Stimulated activated naive CD4-positive, alpha-beta T cell treated with Interleukin-2 at 50 U/mL for 16 hours (primary cell): ENCODE measurements around the gene CCDC78.
A peak's percentile ranks its signal among the peaks of the same experiment; 100 is the strongest.

Experiments
- DNase-seq: peaks from one replicate; lab custom pipeline; 2025; lab: John Stamatoyannopoulos, UW

The CCDC78 gene

GRCh38 chr16:723695-724094, 2.5 kb downstream of the CCDC78 start:
- DNase-seq = no peak

GRCh38 chr16:722835-723633, 3.2 kb downstream of the CCDC78 start:
- no peak for DNase-seq

DNA sequence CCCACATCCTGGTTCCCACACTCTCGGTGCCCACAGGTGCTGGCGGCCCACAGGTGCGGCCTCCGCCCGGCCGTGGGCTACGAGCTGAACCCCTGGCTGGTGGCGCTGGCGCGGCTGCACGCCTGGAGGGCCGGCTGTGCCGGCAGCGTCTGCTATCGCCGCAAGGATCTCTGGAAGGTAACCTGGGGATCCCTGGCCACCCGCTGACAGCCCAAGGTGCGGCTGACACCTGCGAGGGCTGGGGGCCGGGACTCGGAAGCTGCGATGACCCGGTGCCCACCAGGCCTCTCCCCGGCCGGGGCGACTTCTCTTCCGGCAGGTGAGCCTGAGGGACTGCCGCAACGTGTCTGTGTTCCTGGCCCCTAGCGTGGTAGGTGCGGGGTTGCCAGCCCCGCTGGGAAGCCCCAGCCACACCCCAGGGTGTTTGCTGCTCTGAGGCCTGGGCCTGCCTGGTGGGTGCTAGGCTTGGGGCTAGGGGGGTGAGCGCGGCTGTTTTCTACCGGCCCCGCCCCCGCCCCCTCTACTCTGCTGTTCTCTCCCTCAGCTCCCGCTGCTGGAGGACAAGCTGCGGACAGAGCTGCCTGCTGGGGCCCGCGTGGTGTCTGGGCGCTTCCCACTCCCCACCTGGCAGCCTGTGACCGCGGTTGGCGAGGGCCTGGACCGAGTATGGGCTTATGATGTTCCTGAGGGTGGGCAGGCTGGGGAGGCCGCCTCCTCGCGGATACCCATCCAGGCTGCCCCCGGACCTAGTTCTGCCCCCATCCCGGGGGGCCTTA, 4.3 kb downstream of the CCDC78 start:
- no peak for DNase-seq

DNA sequence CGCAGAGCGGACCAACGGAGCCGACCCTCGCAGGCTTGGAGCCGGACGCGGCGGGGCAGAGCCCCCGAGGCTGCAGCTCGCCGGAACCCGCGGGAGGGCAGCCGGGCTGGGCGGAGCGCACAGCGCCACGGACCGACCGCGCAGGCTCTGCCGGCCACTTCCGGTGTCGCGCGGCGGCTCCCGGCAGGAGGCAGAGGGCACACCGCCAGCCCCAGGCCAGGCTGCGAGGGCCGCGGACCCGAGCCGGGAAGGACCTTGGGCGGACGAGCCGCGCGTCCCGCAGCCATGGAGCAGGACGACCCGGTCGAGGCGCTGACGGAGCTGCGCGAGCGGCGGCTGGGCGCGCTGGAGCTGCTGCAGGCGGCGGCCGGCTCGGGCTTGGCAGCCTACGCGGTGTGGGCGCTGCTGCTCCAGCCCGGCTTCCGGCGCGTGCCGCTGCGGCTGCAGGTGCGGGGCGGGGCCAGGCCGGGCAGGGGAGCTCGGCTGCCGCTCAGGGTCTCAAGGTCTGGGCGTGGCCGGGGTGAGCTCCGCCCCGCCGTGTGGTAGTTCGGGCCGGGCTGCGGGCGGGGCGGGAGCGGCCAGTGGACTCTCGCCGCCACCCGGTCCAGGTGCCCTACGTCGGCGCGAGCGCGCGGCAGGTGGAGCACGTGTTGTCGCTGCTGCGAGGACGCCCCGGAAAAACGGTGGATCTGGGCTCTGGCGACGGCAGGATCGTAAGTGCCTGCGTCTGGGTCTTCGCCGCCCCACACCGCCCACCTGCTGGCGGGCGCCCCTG, 5.1 kb downstream of the CCDC78 start, which contains the start of gene ANTKMT:
Gene ANTKMT (plus strand): TSS at position 157 of the 775 bp plus-strand sequence. CDS start 129 bp downstream, at position 286.
- DNase-seq = peak; percentile 69

GRCh38 chr16:720447-720989, 5.7 kb downstream of the CCDC78 start:
- DNase-seq = no peak

DNA sequence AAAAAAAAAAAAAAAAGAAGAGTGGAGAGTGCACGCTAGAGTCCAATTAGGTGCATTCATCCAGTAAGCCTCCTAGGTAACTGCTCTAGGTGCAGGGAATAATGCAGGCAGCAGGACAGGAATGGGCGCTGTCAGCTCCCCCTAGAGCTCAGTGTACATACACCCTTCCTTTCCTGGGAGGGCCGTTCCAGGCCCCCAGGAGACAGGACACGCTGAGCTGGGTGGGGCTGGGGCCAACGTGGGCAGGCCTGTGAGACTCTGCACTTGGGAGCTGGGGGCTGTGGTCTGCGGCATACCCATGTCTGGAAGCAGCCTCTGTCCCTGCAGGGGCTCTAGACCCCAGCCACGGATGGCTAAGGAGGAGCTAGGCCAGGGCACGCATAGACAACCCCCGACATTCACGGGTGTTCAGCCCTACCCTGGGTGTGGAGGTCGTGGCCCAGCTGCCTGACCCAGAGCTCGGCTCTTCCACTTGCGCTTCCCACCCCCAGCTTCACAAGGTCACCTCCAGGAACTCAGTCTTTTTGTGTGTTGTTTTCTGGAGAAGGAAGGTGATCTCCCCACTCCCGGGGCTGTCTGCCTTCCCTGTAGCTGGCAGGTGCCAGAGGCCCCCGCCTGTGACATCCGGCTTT, 6.3 kb downstream of the CCDC78 start:
- DNase-seq = no peak

DNA sequence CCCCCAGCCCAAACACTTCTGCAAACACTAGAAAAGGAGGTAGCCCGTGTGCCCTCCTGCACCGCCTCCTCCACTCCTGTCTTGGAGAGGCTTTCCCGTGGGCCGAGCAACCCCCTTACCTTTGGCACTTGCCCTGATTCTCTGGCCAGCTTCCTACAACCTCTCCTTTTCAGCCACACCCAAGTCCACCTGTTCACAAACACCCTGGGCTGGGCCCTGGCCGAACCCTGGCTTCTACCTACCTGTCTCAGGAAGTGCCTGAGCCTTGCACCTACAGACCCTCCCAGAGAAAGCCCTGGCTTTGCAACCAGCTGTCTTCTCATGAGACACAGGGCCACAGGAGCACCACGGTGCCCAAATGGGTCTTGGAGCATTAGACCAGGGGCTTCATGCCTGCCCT, 7.3 kb downstream of the CCDC78 start:
- no peak for DNase-seq

- no peak for DNase-seq
These were observed 7.9 kb downstream of the CCDC78 start for GRCh38 chr16:718389-718788.

DNA sequence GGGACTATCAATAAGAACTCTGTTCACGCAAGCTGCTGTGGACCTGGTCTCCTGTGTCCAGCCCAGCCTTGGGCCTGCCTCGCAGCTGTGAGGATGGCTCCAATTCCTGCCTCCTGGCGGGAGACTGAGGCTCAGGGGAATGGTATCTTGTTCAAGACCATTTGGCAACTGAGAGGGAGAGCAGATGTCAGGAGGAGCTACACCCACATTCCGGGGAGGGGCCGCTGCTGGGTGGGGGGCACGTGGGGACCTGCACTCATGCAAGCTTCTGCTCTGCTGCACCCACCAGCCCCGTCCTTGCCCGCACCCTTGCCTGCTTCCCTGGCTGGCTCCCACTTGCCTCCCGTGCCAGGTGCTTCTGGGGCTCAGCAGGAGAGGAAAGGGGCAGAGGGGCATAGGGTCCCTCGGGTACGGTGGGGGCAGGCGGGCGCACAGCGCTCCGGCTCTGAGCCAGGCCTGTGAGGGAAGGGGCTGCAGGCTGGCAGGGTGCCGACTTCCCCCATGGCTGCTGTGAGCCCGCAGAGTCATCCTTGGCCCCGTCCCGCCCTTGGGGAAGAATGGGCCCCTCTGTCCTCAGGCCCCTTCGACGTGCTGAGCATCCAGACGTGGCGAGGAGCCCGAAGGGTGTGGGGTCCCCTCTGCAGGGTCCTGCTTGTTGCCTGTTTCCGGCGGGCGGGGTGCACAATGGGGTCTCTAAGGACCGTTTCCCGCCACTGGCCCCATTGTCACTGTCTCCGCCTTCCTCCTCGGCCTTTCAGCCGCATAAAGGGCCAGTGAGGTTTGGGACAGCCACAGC, 8.6 kb downstream of the CCDC78 start:
- DNase-seq = no peak

DNA sequence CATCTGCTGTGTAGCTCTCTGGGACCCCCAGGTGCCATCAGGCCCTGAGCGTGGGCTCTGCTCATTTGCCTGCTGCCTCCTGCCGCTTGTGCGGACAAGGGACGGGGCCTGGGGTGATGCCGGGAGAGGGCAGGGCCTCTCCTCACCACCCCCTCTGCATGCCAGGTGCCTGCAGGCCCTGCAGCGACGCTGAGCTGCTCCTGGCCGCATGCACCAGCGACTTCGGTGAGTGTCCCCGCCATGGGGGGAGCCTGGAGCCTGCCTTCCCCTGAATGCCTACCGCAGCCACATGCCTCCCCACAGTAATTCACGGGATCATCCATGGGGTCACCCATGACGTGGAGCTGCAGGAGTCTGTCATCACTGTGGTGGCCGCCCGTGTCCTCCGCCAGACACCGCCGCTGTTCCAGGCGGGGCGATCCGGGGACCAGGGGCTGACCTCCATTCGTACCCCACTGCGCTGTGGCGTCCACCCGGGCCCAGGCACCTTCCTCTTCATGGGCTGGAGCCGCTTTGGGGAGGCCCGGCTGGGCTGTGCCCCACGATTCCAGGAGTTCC, 9.4 kb downstream of the CCDC78 start:
- DNase-seq = no peak

- no peak for DNase-seq
These were observed 10.1 kb downstream of the CCDC78 start for GRCh38 chr16:716200-716568.

GRCh38 chr16:715477-716199, 10.6 kb downstream of the CCDC78 start:
- no peak for DNase-seq

GRCh38 chr16:714558-715476, 11.4 kb downstream of the CCDC78 start, which contains the start of gene METRN:
Gene METRN, plus strand, starts transcription at chr16:715118. Its CDS starts 172 bp downstream, at chr16:715290.
- peak; percentile 86 for DNase-seq

- no peak for DNase-seq
These were observed 12.2 kb downstream of the CCDC78 start for GRCh38 chr16:714079-714478.

GRCh38 chr16:712740-713250, 13.4 kb downstream of the CCDC78 start:
- peak; percentile 43 for DNase-seq

- DNase-seq = peak; percentile 71
These were observed 14.5 kb downstream of the CCDC78 start for GRCh38 chr16:711548-712320.

DNA sequence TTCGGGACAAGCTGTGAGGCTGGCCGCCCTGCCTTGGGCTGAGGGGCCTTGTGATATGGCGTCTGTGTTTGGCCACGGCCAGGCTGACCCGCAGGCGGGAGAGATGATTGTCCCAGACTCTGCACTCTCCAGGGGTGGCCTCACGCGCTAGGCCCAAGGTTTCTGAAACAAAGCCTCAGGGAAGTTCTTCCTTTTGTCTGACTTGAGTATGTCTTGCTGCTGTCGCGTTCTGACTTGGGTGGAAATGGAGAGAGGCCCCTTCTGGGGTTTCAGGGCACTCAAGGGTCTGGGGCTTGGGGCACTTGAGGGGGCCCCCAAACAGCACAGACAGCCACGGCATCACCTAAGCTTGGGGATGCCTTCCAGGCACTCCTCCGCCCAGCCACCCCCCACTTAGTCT, 15.2 kb downstream of the CCDC78 start:
- DNase-seq = no peak
